Right cardiac atrium (tissue), 5 donors: Measurements from ENCODE around the gene AMH. TPM values are rescaled to one million over a fixed set of nuclear protein-coding genes. Genes with fewer than 3 reads are reported as not detected.
A peak's percentile ranks its signal among the peaks of the same experiment; 100 is the strongest.

Experiments
- ATAC-seq, 2 donors: fragments of 200-7000 bp; cut with Tn5 transposase; one replicate each; pipeline versions ENCODE4 v1.8.0 to v1.9.1; 2020; ENCODE audit warnings: moderate library complexity in 2 of 2, mild to moderate bottlenecking in 1 of 2
- DNase-seq, 3 donors: peaks; one replicate each; pipeline ENCODE4 v3.0.0-alpha.2; 2020
- H3K27ac ChIP-seq: one replicate; pipeline ENCODE4 v1.5.1; 2013; ENCODE audit warnings: mild to moderate bottlenecking, low read length, control low read depth, moderate library complexity
- H3K27me3 ChIP-seq: one replicate; pipeline ENCODE4 v1.6.1; 2013; ENCODE audit not compliant: control insufficient read depth, insufficient read depth
- H3K4me1 ChIP-seq: one replicate; pipeline ENCODE4 v1.6.1; 2013; ENCODE audit warnings: low read length; ENCODE audit not compliant: control insufficient read depth, insufficient read depth
- H3K4me3 ChIP-seq: one replicate; pipeline ENCODE4 v1.5.1; 2013; ENCODE audit warnings: low read length, control low read depth
- H3K9me3 ChIP-seq: one replicate; pipeline ENCODE4 v1.6.1; 2013; ENCODE audit warnings: low read length; ENCODE audit not compliant: control insufficient read depth
- WGBS: extraction: QIAGEN DNeasy Blood & Tissue Kit; methylation state at CpG from one replicate; pipeline ENCODE4 v1.1.7; 2013; 5-methylcytosine and 5-hydroxymethylcytosine counted together
- intact Hi-C, 4 donors: fragments of 100-400 bp; cut with DNase I; formaldehyde crosslinking; loops; one replicate each; pipeline versions ENCODE4 v1.11.0 to v1.14.0; 2022 to 2023
- polyA plus RNA-seq: library from polyadenylated mRNA; stranded (reverse); fragments of 200-250 nt; gene quantifications from one replicate; pipeline ENCODE4 v1.2.3, GENCODE V29; 2013
- total RNA-seq, 4 donors: library from RNA; stranded (reverse); fragmentation: NEBNext Ultra II Directional; extraction: Animal tissue kit (Norgen Biotek cat#: 25700); gene quantifications; one replicate each; pipeline ENCODE4 v1.2.1, GENCODE V29; 2021
- donor health status: healthy with polysubstance abuse.
- donor health status: DM: no; HTN: yes; CAD: no.
- donor health status: DM: no; HTN: no; CAD: no.
- donor health status: DM: no; HTN: yes; CAD: no; lungs with severe emphysema.
- donor health status: DM: yes; HTN: yes; CAD: no.

The AMH gene
- total and polyA plus RNA-seq, 5 donors, result 0.31 to 1.6 (median 0.99) TPM

- H3K27me3 ChIP-seq, result no peaks in the 10 kb centered on the region
- H3K9me3 ChIP-seq, result no peaks in the 10 kb centered on the region
- no peak for ATAC-seq
- DNase-seq, result no peak
- intact Hi-C loops, result no loop called here
- H3K4me1 ChIP-seq, result peaks cover 15% of the 10 kb centered on the region
- 91% methylated on average over 12 of the region's 12 CpGs for WGBS
- H3K4me3 ChIP-seq, result no peak overlapping the region
- no peak overlapping the region for H3K27ac ChIP-seq
These were observed 5.1 kb upstream of the AMH start for GRCh38 chr19:2244125-2244411.

DNA sequence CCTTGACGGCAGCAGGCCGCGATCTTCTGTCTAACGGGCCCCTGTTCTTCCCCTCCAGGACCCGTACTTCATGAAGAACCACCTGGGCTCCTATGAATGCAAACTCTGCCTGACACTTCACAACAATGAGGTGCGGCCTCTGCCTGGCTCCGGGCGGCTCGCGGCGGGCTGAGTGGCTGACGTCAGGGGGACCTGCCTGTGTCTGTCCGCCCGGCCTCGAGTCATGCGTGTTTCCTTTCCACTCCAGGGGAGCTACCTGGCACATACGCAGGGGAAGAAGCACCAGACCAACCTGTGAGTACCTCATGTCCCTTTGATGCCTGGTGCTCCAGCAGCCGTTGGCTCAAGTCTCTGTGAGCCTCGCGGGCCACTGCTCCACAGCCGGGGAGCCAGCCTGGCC lies 4.6 kb upstream of the AMH start:
- intact Hi-C loops, result no loop called here
- peaks cover 15% of the 10 kb centered on the region for H3K4me1 ChIP-seq
- ATAC-seq (no peak), DNase-seq (no peak)
- H3K9me3 ChIP-seq, result no peaks in the 10 kb centered on the region
- 92% methylated on average over 21 of the region's 21 CpGs for WGBS
- H3K4me3 ChIP-seq, result no peak overlapping the region
- H3K27me3 ChIP-seq, result no peaks in the 10 kb centered on the region
- no peak overlapping the region for H3K27ac ChIP-seq

GRCh38 chr19:2245273-2245672 lies 3.9 kb upstream of the AMH start:
- DNase-seq, result no peak
- intact Hi-C loops, result no loop called here
- H3K27ac ChIP-seq, result no peak overlapping the region

DNA sequence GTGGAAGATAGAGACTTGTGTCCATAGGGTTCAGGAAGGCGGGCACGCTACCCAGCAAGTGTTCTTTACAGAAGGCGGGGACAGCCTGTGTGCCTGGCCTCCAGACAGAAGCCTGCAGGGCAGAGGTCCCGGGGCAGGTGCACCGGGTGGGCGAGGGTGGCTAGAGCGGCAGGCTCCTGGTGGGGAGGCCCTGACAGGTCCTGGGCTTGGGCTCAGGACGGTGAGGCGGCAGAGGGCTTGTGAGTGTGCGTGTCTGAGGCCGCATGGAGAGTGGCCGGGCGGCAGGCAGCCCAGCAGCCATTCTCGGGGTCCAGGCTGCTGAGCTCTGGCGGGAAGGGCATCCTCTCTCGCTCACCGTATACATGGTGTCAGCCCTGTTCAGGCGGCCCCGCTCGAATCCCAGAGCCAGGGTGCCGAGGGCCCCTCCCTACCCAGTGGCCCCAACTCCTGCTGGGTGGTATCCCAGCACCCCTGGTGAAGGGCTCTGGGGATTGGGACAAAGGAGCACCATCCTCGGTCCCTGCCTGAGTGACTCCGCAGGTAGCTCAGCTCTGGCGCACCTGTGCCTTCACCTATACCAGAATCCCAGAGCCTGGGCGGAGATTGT lies 3.0 kb upstream of the AMH start:
- Histone ChIP-seq H3K27ac (no peak overlapping the region), H3K27me3 (no peaks in the 10 kb centered on the region), H3K4me1 (peaks cover 11% of the 10 kb centered on the region), H3K9me3 (no peaks in the 10 kb centered on the region), H3K4me3 (no peak overlapping the region)
- DNase-seq (peak in 1 of 3 donors; percentile 47), ATAC-seq (no peak)
- intact Hi-C loops, result no loop called here
- WGBS, result 92% methylated on average over 25 of the region's 25 CpGs

More at GRCh38 chr19:2245273-2245672, 3.9 kb upstream of the AMH start:
- H3K27me3 ChIP-seq, result no peaks in the 10 kb centered on the region
- ATAC-seq, result no peak
- H3K4me1 ChIP-seq, result peaks cover 14% of the 10 kb centered on the region
- H3K9me3 ChIP-seq, result no peaks in the 10 kb centered on the region
- H3K4me3 ChIP-seq, result no peak overlapping the region
- WGBS, result 95% methylated on average over 15 of the region's 15 CpGs

DNA sequence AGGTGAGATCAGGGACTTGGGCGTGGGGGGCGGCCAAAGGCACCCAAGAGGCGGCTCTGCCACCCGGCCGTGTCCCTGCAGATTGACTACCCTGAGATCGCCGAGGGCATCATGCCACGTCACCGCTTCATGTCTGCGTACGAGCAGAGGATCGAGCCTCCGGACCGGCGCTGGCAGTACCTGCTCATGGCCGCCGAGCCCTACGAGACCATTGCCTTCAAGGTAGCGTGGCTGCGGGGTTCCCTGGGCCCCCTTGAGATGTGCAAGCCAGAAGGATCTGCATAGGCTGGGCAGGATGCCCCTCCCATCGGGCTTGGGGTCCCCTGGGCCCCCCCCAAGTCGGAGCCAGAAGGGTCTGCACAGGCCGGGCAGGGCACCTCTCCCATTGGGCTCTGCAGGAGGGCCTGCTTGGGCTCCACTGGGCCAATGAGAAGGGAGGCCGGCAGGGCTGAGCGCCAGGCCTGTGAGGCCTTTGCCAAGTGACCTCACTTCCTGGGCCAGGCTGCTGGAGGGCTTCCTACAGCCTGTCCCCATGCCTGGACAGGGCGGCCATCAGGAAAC lies 2.2 kb upstream of the AMH start:
- ATAC-seq (peak; percentile 54 to 71), DNase-seq (peak; percentile 75 to 90 (median 89))
- Histone ChIP-seq H3K27ac (no peak overlapping the region), H3K4me1 (peaks cover 7% of the 10 kb centered on the region), H3K27me3 (no peaks in the 10 kb centered on the region), H3K9me3 (no peaks in the 10 kb centered on the region), H3K4me3 (no peak overlapping the region)
- WGBS, result 77% methylated on average over 26 of the region's 26 CpGs
- intact Hi-C loops, result no loop called here

- intact Hi-C loops, result no loop called here
- DNase-seq, result peak in 2 of 3 donors; percentile 54 to 69
- WGBS, result 88% methylated on average over 28 of the region's 28 CpGs
- H3K27me3 ChIP-seq, result no peaks in the 10 kb centered on the region
- peaks cover 5% of the 10 kb centered on the region for H3K4me1 ChIP-seq
- ATAC-seq, result no peak
- H3K4me3 ChIP-seq, result no peak overlapping the region
- H3K27ac ChIP-seq, result no peak overlapping the region
- H3K9me3 ChIP-seq, result no peaks in the 10 kb centered on the region
These were observed 1.6 kb upstream of the AMH start for GRCh38 chr19:2247433-2248101.

GRCh38 chr19:2248136-2249009 lies 750 bp upstream of the AMH start:
- DNase-seq (peak in 2 of 3 donors; percentile 29 to 59), ATAC-seq (no peak)
- H3K27ac ChIP-seq, result no peak overlapping the region
- intact Hi-C loops, result no loop called here
- H3K27me3 ChIP-seq, result no peaks in the 10 kb centered on the region
- 83% methylated on average over 21 of the region's 21 CpGs for WGBS
- no peaks in the 10 kb centered on the region for H3K9me3 ChIP-seq
- H3K4me1 ChIP-seq, result peaks cover 5% of the 10 kb centered on the region
- no peak overlapping the region for H3K4me3 ChIP-seq

DNA sequence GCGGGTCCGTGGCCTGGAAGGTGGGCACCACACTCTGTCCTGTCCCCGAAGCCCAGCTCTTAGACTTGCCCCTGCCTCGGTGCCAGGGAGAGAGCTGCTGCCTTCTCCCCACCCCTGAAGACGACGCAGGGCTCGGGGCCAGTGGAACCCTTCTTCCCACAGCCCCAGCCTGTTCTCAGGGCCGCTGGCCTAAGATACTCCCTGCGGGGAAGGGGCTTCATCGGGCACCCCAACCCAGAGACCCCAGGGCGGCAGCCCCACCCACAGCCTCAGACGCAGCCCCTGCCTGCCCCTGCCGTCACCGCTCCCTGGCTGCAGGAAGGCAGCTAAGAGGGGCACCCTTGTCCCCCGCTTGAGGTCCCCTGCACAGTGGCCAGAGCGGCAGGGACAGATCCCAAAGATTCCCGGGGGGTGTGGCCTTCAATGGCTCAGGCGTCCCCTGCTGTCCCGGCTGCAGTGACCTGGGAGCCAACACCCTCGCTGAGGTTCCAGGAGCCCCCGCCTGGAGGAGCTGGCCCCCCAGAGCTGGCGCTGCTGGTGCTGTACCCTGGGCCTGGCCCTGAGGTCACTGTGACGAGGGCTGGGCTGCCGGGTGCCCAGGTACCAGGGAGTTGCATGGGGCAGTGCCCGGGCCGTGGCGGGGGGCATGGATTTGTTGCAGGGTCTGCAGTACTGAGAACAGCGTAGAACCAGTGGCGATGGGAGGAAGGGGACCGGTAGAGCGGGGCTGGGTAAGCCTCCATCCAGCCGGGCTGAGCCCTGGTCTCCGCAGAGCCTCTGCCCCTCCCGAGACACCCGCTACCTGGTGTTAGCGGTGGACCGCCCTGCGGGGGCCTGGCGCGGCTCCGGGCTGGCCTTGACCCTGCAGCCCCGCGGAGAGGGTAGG lies 1.0 kb downstream of the AMH start:
- no peak overlapping the region for H3K27ac ChIP-seq
- no peak overlapping the region for H3K4me3 ChIP-seq
- ATAC-seq (no peak), DNase-seq (peak in 1 of 3 donors; percentile 48)
- H3K4me1 ChIP-seq, result peaks cover 5% of the 10 kb centered on the region
- 25% methylated on average over 43 of the region's 43 CpGs for WGBS
- H3K9me3 ChIP-seq, result no peaks in the 10 kb centered on the region
- no peaks in the 10 kb centered on the region for H3K27me3 ChIP-seq
- intact Hi-C loops, result no loop called here

DNA sequence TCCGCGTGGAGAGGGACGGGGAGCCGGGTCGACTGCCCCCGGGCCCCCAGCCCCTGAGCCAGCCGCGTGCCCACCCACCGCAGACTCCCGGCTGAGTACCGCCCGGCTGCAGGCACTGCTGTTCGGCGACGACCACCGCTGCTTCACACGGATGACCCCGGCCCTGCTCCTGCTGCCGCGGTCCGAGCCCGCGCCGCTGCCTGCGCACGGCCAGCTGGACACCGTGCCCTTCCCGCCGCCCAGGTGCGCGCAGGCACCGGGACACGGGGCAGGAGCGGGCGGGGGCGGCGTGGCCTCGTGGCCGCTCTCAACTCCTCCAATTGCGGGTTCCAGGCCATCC lies 1.6 kb downstream of the AMH start:
- no peak for DNase-seq
- H3K4me3 ChIP-seq, result no peak overlapping the region
- H3K27me3 ChIP-seq, result no peaks in the 10 kb centered on the region
- ATAC-seq, result no peak
- WGBS, result 10% methylated on average over 40 of the region's 40 CpGs
- no peaks in the 10 kb centered on the region for H3K9me3 ChIP-seq
- intact Hi-C loops, result no loop called here
- peaks cover 5% of the 10 kb centered on the region for H3K4me1 ChIP-seq
- no peak overlapping the region for H3K27ac ChIP-seq

- WGBS, result 11% methylated on average over 125 of the region's 125 CpGs
- Histone ChIP-seq H3K4me1 (peaks cover 5% of the 10 kb centered on the region), H3K9me3 (no peaks in the 10 kb centered on the region), H3K27ac (no peak overlapping the region), H3K27me3 (no peaks in the 10 kb centered on the region), H3K4me3 (no peak overlapping the region)
- peak in 1 of 3 donors; percentile 59 for DNase-seq
- no peak for ATAC-seq
- intact Hi-C loops, result no loop called here
These were observed 2.3 kb downstream of the AMH start for GRCh38 chr19:2251106-2252054.
